ENCODE measurements around the gene GIPC2.

The GIPC2 gene

DNA sequence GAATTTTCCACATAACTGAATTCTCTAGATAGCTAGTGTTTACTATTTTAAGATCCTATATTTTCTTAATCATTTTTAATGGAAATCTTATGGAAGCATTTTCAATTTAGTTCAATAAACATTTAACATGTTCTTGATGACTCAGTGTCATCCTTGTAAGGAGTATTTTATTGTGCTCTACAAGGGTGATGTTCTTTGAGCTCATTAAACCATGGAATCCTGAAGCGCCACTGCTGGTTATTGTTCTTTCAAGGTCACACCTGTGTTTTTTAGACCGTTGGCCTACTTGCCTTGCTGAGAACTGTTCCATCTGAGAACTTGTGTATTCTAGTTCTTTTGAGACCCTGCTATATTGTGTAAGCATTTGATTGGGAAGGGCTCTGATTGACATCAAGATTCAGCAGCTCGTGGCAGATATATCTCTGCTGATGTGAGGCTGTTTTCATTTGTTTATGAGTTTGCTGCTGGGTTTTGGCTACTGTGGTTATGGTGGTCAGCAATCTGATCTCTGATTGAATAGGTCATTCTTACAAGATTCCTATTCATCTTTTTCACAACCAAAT lies 132.0 kb downstream of the GIPC2 start:
- Mint-ChIP-seq H3K36me3 (ENCODE audit: low read depth) (no peaks in the 10 kb centered on the region), H3K27me3 (ENCODE audit: low read depth, poor library complexity) (peaks cover 5% of the 10 kb centered on the region), H3K4me3 (no peak overlapping the region), H3K4me1 (no peaks in the 10 kb centered on the region), H3K9me3 (no peaks in the 10 kb centered on the region), H3K27ac (no peak overlapping the region)
- no peak for DNase-seq
- TF ChIP-seq, protein P1, sequence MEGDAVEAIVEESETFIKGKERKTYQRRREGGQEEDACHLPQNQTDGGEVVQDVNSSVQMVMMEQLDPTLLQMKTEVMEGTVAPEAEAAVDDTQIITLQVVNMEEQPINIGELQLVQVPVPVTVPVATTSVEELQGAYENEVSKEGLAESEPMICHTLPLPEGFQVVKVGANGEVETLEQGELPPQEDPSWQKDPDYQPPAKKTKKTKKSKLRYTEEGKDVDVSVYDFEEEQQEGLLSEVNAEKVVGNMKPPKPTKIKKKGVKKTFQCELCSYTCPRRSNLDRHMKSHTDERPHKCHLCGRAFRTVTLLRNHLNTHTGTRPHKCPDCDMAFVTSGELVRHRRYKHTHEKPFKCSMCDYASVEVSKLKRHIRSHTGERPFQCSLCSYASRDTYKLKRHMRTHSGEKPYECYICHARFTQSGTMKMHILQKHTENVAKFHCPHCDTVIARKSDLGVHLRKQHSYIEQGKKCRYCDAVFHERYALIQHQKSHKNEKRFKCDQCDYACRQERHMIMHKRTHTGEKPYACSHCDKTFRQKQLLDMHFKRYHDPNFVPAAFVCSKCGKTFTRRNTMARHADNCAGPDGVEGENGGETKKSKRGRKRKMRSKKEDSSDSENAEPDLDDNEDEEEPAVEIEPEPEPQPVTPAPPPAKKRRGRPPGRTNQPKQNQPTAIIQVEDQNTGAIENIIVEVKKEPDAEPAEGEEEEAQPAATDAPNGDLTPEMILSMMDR (IDR thresholded peaks at IDR 0.05) = no peak

DNA sequence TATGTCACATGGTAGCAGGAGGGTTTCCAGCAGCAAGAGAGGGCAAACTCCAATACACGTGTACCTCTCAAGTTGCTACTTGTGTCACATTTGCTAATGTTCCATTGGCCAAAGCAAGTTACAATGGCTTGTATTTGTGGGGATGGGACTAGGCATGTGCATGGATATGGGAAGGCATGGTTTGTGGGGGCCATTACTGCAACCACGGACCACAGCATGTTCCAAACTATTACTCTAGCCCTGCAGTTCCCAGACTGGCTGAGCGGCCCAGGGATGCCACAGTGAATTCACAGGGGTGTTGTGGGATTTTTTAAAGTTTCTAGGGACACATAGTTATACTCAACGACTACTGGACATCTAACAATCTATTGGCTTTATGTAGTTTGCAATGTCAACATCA lies 133.1 kb downstream of the GIPC2 start:
- H3K27me3 Mint-ChIP-seq (ENCODE audit: low read depth, poor library complexity) = peaks cover 6% of the 10 kb centered on the region
- H3K9me3 Mint-ChIP-seq = no peaks in the 10 kb centered on the region
- H3K36me3 Mint-ChIP-seq (ENCODE audit: low read depth) = no peaks in the 10 kb centered on the region
- DNase-seq = no peak
- H3K27ac Mint-ChIP-seq = no peak overlapping the region
- no peaks in the 10 kb centered on the region for H3K4me1 Mint-ChIP-seq
- H3K4me3 Mint-ChIP-seq = no peak overlapping the region
- TF ChIP-seq, protein P1 (IDR thresholded peaks at IDR 0.05) = no peak

DNA sequence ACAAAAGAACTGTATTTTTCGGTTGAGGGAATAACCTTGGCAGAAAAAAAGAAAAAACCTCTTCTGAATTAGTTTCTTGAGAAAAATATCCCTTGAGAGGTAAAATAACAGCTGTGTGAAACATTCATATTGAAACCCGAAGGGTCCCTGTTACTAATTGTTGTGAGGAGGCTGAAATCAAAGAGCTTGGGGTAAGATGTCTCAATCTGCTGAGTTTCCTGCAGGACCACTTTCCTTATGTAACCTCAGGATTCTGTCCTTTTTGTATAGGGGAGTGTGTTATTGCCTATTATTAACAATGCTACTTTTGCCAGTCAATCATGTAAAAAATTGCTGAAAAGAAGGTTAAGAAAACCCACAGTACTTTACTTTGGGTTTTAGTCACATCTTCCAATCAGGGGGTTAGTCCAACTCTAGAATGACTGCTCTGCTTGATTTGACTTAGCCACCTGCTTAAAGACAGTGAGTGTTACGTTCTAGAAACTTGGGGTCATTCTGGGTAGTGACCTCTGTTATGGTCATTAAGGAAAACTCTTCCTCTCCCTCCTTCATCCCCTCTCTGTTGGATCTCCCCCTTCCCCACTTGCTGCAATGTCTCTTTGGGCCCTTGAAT lies 138.8 kb downstream of the GIPC2 start:
- H3K4me3 Mint-ChIP-seq = no peak overlapping the region
- no peaks in the 10 kb centered on the region for H3K4me1 Mint-ChIP-seq
- peaks cover 9% of the 10 kb centered on the region for H3K27me3 Mint-ChIP-seq (ENCODE audit: low read depth, poor library complexity)
- H3K9me3 Mint-ChIP-seq = peaks cover 3% of the 10 kb centered on the region
- H3K27ac Mint-ChIP-seq = no peak overlapping the region
- TF ChIP-seq, protein P1 (IDR thresholded peaks at IDR 0.05) = no peak
- H3K36me3 Mint-ChIP-seq (ENCODE audit: low read depth) = no peaks in the 10 kb centered on the region
- no peak for DNase-seq
